Fibroblast of skin of right quadriceps (primary cell): ENCODE results near the gene SLU7.
"Not testable (repeated sequence)": the region's sequence is repeated elsewhere in the genome, so short reads cannot be mapped to it uniquely, and the experiment has no call there.

ENCODE experiments used
- DNase-seq: peaks from one replicate; pipeline ENCODE4 v3.0.0-alpha.2; 2013

The SLU7 gene

DNA sequence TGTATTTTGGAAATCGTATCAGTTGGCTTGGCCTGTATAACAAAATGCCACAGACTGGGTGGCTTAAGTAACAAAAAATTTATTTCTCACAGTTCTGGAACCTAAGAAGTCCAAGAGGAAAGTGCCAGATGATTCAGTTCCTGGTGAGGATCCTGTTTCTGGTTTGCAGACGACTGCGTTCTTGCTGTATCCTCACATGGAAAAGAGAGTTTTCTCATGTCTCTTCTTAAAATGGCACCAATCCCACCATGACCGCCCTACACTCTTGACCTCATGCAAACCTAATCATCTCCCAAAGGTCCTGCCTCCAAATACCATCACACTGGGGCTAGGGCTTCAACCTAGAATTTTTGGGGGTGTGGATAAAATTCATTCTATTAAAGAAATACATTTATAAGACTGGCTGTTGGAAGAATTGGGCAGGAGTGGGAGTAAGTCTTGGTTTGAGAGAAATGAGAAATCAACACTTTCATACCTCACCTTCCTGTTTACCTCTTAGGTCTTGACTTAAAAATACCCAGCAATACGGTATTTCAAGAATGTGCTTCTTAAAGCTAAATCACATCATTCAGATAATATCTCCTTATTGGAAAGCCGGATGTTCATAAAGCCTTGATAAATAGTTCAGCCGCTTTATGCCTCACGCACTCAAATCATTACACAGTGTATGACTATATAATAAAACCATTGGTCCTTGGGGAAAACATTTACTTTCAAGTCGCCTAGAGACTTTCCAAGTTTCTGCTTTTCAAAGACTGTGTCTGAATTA, 31.5 kb upstream of the SLU7 start:
- no peak for DNase-seq

DNA sequence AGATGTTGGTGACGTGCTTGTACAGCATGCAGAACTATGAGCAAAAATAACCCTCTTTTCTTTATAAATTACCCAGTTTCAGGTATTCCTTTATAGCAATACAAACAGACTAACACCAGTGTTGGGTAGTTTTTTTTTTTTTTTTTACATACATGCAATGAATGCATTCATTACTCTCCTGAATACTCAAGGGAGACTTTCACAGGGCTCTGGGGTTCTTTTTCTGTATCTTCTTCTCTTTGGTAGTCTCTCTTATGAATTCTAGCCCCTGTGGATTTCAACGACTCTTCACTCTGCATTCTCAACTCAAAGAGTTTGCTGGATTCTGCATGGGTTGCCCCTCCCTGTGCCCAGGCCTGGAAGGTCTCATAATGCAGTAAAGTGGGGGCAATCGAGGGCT, 30.6 kb upstream of the SLU7 start:
- no peak for DNase-seq

DNA sequence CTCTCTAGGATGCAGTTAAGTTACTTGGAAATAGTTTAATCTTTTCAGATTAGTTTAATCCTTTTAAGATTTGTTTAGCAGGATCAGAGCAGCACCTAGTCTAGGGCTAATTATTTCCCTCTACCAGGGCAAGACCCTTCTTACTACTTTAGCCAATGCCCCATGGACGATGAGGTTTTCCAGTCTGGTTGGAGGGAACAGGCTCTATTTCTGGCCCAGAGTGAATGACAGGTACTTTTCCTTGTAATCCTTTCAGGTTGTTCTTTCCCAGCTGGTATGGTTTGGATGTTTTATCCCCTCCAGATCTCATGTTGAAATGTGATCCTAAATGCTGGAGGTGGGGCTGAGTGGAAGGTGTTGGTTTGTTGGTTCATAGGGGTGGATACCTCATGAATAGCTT, 30.0 kb upstream of the SLU7 start:
- no peak for DNase-seq

DNA sequence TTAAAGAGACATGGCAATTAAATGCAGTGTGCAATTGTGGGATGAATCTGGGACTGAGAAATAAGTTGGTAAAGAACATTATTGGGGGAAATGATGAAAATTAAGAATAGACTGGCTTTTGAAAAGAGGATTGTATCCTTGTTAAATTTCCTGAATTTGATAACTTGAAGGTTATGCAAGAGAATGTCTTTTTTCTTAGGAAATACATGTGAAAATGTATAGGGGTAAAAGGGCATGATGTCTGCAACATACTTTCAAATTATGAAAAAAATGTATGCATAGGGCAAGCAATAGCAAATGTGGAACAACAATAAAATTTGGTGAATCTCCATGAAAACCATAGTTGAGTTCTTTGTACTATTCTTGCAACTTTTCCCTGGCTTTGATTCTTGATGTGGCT, 26.9 kb upstream of the SLU7 start:
- no peak for DNase-seq

DNA sequence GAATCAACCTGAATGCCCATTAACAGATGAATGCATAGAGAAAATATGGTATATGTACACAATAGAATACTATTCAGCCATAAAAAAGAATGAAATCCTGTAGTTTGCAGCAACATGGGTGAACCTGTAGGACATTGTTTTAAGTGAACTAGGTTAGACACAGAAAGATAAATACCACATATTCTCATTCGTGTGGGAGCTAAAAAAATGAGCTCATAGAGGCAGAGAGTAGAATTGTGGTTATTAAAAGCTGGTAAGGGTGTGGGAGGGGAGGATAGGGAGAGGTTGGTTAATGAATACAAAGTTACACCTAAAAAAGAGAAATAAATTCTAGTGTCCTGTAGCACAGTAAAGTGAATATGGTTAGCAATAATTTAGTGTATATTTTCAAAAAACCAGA, 26.3 kb upstream of the SLU7 start:
- no peak for DNase-seq

DNA sequence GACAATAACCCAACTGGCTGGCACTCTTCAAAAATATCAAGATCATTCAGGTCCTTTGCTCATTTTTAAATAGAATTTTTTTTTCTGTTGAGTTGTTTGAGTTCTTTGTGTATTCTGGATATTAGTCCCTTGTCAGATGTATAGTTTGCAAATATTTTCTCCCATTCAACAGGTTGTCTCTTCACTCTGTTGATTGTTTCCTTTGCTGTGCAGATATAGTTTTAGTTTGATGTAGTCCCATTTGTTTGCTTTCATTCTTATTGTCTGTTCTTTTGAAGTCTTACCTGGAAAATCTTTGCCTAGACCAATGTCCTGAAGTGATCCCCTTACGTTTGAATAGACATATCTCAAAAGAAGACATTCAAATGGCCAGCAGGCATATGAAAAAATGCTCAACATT, 25.5 kb upstream of the SLU7 start:
- DNase-seq: no peak

DNA sequence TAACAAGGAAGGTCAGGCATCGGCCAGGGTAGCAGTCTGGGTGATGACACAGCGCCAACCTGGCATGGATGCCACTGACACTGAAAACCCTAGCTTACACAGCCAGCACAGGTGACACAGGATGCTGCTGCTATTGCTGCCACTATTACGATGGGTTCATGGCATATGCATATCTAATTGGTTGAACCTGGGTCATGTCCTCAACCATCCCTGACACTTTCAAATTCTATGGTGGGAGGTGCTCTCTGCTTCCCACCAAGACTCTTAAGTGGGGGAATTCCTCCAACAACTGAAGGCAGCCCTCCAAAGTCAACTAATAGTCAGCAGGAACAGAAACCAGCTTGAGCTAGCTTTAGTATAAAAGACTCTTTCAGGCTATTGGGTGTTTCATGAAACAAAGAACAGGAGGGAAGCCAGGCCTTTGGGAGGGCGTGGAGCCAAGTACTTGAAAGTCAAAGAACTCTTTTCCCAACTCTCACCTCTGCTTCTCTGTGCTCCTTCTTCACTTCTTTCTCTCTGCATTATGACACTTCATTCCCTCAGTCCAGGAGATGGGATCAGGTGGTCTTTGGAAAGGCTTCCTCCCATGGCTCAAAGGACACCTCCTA, 24.0 kb upstream of the SLU7 start:
- DNase-seq: no peak

DNA sequence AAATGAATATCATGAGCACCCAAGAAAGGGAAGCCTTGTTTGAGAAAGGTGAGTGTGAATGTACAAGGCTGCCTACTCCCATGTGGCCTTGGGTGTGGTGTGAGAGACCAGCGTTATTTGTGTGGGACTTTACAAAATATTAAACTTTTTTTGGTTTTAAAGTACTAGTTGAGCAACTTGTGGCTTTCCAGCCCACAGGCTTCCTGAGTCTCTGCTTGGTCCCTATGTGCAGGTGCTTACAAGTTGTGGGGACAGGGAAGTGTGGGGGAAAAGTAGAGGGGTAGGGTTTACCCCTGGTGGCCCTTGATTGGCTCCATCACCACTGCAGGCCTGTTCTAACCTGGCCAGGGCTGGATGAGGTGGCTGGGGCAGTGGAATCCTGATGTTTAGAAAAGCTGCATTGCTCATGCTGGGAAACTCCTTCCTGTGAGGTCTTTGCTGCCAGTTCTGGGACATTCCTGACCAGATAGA, 22.5 kb upstream of the SLU7 start:
- DNase-seq: no peak

DNA sequence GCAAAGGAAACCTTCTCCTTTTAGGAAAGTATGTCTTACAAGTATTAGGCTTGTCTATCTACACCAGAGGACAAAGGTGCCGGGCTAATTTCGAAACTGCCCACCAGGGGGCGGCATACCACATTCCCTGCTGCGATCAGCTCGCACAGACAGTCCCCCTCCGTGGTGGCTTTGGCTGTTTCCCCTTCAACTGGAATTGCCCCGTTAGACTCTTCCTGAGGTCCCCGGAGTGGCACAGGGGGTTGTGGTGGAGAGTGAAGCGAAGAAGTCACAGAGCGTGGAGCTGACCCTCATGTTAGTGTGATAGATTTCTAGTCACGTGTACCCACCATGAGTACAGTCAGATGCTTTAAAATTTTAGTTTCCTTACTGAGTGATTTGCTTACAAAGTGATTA, 20.3 kb upstream of the SLU7 start:
- DNase-seq: peak; percentile 68

DNA sequence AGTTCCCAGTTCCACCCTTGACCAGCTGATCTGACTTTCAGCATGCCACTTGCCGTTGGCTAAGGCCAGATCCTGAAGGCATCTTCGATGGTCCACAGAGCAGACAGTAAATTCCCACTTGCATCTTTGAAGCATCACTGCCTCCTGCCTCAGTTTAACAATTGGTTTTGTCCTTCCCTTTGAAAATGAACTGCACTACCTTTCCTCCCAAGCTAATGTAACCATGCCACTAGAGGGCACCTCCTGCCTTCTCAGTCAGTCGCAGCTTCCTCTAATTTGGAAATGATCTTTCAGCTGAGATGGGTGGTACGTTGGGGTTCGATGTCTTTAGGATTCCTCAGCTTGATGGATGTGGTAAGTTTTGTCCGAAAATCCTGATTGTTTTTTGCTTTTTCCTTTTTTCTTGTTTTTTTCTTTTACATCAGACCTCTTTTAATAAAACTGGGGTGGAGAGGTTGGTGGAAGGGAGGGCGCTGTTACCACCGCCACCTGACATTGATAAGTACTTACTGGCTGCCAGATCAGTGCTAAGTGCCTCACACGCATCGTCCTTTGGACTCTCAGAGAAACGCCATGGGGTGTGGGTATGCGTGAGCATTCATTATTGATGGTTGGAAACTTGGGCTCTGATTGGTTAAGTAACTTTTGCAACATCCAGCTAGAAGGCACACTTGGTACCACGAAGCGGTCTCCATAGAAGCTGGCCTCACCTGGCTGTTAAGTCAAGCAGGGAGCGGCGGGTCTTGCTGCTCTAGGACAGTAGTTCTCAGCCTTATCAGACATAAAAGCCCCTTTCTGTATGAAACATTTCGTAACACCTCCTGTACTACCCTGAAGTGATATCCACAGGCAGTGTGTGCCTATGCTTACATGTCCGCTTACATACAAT, 19.7 kb upstream of the SLU7 start:
- peak; percentile 50 for DNase-seq

DNA sequence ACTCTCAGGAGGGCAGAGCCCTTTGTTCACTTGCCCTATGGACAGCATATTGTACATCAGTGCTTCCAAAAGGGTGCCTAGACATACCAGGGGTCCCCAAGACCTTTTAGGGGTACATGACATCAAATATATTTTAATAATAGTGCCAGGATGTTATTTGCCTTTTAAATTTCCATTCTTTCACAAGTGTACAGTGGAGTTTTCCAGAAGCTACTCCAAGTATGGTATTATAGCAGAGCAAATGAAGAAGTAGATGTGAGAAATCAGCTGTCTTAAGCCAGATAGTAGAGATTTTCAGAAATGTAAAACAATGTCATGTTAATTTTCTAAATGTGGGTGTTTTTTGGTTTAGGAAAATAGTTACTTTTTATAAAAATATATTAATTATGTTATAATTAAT, 18.4 kb upstream of the SLU7 start:
- no peak for DNase-seq

DNA sequence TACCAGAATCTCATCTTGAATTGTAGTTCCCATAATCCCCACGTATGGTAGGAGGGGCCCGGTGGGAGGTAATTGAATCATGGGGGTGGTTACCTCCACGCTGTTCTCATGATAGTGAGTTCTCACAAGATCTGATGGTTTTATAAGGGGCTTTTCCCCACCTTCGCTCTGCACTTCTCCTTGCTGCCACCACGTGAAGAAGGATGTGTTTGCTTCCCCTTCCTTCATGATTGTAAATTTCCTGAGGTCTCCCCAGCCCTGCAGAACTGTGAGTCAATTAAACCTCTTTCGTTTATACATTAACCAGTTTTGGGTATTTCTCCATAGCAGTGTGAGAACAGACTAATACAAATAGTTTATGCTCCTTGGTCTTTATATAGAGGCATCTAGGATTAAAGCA, 17.8 kb upstream of the SLU7 start:
- not testable (repeated sequence) for DNase-seq

DNA sequence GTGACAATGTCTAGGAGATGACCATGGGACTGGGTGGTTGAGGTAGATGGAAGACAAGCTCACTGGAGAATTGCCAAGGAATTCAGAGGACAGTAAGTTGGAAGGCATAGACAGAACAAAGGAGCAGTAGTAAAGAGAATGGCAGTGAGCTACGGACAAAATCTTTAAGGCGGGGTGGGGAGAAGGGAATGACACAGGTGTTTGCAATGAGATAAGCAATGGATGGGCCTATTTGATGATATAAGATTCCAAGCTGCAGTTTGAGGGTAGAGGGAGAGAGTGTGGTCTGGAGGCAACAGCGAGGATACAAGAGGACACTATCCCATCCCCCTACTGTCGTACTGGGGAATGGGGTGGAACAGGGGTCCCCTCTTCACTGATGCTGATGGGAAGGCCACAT, 17.1 kb upstream of the SLU7 start:
- DNase-seq: no peak

DNA sequence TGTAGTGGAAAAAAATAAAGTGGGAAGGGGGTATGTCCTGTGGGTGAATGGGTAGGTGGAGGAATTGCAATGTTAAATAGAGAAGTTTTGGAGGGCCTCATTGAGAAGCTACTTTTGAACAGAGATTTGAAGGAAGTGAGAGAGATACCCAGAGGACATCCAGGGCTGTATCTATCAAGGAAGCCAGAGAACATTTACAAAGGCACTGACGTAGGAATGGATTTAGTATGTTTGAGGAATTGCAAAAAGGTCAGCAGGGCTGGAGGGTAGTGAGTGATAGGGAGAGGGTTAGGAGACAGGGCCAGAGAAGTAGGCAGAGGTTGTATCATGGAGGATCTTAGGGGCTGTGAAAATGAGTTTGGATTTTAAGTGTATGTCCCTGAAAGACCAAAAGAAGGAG, 16.7 kb upstream of the SLU7 start:
- DNase-seq: no peak

DNA sequence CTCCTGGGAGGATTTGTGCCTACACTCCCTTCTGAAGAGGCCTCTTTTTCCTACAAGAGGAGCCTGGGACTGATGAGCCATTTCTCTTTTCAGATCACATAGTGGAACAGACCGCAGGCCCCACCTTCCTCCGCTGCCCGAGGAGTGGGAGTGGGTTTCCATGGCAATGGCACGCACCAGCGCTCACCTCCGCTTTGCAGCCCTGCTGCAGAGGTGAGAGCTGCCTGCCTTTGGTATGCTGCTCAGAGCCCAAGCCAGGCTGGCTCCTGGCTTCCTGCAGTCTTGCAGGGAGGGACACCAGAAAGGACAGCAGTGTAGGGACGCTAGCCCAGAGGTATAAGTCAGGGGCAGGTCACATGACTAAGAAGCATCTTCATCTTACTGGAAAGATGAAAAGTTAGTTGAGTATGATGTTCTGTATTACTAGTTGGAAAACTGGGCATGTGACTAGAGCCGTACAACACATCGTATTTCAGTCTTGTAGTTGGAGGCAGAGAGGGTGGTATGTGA, 15.2 kb upstream of the SLU7 start:
- peak; percentile 23 for DNase-seq

DNA sequence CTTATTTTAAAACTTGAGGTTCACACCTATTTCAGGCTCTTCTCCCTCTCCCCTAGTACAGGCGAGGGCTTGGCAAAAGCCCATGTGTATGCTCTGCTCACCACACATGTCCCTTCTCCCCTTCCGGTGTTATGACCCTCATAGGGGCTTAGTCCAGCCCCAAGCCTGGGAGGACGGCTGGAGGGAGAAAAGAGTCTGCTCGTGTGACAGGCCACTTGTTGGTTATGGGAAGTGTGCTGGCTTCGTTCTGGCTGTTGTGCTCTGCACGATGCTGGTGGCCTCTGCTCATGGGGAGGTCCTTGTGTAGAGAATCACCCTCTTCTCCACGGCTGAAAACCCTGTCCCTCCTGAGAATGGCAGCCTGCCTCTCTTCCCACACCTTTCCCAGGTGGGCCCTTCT, 13.9 kb upstream of the SLU7 start:
- no peak for DNase-seq

DNA sequence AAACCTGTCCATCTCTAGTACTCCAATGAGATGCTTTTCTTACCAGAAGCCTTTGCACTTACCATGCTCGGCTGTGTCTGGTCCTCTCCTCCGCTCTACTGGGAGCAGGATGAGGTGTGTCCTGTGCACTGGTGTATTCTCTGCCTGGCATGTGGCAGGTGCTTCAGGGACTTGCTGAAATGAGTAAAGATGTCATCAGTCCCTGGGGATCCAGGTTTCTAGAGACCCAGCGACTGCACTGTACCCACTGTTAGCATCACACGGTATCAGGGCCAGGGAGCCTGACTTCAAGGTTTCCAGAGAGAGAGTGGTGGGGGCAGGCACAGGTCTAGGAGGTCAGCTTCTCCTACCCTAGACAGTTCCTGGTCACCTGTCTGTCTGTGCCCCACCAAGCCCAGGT, 13.3 kb upstream of the SLU7 start:
- DNase-seq: no peak

DNA sequence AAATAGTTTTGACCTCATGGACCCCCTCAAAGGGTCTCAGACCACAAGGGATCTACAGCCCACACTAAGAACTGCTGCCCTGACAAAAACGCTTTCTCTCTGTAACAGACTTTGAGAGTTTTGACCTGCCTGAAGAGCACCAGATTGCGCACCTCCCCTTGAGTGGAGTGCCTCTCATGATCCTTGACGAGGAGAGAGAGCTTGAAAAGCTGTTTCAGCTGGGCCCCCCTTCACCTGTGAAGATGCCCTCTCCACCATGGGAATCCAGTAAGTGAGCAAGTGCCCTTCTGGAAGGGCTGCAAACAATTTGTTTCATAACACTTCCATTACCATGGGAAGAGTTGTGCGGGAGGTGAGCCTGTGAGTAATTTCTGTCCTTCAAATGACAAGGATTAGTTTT, 8.7 kb upstream of the SLU7 start:
- no peak for DNase-seq

DNA sequence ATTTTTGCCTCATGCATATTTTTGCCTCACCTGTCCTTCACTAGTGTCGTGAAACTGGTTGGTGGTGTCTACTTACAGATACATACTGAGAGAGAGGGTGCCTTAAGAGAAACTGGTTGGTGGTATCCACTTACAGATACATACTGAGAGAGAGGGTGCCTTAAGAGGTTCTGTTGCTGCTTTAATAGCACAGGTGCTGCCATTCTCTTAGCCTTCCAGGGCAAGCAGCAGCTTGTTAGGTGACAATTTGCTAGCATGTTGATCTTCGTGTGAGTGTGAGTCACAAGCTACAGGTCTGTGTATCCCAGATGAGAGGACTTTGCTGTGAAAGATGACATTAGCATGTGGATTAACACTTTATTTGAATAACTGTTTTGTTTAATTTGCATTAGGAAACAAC, 4.2 kb upstream of the SLU7 start:
- DNase-seq: no peak

DNA sequence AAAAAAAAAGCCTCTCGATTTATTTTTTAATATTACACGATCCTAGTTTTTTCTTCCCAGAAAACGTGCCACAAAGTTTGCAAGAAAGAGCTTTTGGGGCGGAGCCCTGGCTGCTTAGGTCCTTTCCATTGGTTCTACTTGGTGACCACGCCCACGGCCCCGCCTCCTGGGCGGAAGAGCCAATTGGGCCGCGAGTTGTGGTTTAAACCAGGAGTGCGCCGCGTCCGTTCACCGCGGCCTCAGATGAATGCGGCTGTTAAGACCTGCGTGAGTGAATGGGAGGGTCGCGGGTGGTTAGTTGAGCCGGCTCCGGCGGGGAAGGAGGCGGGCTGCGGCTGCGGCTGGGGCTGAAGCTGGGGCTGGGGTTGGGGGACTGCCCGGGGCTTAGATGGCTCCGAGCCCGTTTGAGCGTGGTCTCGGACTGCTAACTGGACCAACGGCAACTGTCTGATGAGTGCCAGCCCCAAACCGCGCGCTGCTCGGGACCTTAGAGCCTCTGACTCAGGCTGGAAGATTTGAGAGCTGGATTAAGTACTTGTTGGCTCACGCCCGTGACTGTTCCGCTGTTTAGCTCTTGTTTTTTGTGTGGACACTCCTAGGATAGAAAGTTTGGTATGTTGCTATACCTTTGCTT, 2.9 kb upstream of the SLU7 start, which contains the start of gene PTTG1:
Gene PTTG1, plus strand, starts transcription at position 231 of the 634 bp plus-strand sequence. CDS start 458 bp downstream, outside the sequence.
- peak; percentile 96 for DNase-seq

DNA sequence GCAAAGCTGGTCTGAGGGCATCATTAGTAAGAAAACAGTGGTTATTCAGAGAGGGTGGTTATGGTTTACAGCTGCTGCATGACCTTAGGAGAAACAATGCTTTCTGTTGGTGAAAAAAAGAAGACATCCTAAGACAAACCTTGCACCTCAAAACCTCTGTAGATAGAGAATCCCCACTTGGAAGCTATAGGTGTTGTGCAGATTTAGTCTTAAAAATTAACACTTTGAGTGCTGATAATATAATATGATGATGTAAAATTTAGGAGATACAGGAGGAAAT, 1.4 kb upstream of the SLU7 start:
- no peak for DNase-seq

DNA sequence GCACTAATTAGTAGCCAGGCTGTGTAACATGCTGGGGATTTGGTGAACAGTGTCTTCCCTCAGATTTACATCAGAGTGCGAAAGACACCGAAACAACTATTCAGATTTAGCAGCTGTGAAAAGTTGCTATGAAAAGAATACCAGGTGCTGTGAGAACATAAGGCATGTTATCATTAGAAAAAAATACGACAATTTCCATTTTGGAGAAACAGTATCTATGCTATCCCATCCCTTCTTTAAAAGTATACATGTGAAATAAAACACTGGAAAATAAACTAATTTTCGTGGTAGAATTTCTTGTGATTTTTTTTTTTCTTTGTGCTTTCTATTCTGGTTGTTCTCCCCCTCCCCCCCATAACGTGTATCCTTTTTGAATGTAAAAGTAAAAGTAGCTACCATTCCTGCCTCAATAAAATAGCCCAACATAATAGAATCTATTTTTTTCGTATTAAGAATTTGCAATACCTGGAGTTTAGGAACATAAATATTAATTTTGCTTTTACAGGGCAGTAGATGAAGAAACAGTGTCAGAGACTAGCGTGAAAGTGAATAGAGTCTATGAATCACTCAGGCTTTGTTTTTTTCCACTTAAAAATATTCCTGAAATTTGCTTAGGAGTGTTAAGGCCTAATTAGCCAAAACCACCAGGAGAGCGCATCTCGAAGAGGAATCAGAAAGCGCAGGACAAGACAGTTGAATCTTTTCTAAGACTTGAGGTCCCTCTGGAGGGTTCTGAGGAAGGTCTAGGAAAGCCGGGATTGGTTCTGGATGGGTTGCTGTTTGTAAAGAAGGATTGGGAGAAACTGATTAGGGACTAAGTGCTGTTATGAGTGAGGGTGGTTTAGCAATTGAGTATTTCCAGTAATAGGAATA, 813 bp upstream of the SLU7 start:
- DNase-seq: no peak
